IPS DF 19.7 (cell line): ENCODE measurements around the gene FCRL3.
"Not testable (repeated sequence)": the region's sequence is repeated elsewhere in the genome, so short reads cannot be mapped to it uniquely, and the experiment has no call there.

Source experiments
- DNase-seq: peaks from one replicate; pipeline ENCODE4 v3.0.0-alpha.2; 2013; ENCODE audit warnings: low read depth, low spot score

Gene FCRL3, protein sequence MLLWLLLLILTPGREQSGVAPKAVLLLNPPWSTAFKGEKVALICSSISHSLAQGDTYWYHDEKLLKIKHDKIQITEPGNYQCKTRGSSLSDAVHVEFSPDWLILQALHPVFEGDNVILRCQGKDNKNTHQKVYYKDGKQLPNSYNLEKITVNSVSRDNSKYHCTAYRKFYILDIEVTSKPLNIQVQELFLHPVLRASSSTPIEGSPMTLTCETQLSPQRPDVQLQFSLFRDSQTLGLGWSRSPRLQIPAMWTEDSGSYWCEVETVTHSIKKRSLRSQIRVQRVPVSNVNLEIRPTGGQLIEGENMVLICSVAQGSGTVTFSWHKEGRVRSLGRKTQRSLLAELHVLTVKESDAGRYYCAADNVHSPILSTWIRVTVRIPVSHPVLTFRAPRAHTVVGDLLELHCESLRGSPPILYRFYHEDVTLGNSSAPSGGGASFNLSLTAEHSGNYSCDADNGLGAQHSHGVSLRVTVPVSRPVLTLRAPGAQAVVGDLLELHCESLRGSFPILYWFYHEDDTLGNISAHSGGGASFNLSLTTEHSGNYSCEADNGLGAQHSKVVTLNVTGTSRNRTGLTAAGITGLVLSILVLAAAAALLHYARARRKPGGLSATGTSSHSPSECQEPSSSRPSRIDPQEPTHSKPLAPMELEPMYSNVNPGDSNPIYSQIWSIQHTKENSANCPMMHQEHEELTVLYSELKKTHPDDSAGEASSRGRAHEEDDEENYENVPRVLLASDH

DNA sequence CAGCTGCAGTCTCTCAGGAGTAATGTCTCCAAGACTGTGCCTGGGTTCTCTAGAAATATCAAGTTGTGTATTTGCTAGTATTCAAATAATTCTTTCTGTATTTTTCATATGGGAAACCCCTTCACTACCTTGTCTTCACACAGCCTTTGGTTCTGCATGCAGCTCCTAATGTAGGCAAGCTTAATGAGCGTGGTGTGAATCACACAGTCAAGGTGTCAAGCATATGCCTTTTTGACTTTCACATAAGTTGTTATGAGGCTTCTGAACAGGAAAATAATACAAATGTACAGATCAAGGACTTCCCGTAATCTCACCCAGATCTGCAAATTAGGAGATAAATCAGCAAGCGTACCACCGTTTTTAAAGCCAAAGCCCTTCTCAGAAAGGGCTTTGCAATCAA, at the start of gene FCRL3:
Gene FCRL3, minus strand, starts transcription at position 38 of the 400 bp plus-strand sequence. CDS start 280 bp downstream, outside the sequence.
- DNase-seq = no peak

DNA sequence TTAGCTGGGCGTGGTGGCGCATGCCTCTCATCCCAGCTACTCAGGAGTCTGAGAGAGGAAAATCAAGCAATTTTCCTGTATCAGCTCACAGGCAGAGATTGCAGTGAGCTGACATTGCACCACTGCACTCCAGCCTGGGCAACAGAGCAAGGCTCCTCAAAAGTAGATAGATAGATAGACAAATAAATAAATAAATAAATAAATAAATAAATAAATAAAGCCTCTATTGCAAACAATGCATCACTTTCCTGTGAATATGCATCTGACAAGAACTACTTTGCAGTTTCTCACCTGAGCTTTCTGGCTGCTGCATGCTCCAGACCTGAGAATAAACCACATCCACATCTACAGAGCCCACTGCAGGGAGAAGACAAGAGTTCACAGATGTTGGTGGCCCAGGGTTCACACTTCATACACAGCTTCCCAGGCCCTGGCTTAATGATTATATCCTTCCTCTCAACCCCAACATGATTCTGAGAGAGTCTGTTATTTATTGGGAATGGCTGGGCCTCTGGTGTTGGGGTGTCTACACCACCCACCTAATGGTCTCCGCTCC, 47.8 kb upstream of the FCRL3 start:
- DNase-seq = no peak

DNA sequence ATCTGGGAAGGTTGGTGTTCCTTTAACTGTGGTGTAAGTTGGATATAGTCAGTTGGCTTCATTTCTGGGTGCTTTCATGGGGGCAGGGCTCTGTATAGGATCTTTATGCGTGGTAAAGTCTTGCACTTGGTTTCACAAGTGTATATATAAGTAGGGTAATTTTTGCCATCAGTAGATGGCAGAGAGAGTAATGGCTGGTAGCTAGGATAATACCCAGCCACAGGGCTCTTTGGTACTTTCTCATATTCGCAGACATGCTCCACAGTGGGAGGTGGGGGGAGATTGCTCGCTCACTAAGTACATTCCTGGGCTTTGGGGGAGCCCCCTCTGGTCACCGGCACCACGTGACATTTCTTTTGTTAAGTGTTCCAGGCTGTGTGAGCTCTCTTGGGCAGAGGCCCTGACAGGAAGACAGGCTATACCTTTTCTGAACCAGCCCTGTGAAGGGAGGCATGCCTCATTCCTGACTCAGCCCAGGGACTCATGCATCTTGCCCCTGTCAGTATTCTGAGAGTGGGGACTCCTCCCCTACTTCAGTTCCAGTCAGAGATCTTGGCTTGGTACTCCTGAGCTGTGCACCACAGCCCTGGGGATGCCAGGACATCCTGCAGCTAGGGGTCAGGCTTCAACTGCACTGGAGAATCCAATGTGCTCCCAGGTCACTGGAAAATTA, 38.8 kb upstream of the FCRL3 start:
- DNase-seq = no peak

DNA sequence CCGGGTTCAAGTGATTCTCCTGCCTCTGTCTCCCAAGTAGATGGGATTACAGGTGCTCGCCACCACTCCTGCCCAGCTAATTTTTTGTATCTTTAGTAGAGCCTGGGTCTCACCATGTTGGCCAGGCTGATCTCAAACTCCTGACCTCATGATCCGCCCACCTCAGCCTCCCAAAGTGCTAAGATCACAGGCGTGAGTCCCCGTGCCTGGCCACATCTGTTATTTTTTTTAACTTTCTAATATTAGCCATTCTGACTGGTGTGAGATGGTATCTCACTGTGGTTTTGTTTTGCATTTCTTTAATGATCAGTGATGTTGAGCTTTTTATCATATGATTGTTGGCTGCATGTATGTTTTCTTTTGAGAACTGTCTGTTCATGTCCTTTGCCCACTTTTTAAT, 35.4 kb upstream of the FCRL3 start:
- not testable (repeated sequence) for DNase-seq

DNA sequence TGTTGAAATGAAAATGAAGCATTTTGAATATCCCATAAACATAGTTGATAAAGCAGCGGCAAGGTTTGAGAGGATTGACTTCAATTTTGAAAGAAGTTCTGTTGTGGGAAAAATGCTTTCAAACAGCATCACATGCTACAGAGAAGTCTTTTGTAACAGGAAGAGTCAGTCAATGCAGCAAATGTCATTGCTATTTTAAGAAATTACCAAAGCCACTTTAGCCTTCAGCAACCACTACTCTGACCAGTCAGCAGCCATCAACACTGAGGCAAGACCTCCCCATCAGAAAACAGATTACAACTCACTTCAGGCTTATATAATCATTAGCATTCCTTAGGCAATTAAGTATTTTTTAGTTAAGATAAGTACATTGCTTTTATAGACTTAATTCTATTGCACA, 33.8 kb upstream of the FCRL3 start:
- DNase-seq = no peak

DNA sequence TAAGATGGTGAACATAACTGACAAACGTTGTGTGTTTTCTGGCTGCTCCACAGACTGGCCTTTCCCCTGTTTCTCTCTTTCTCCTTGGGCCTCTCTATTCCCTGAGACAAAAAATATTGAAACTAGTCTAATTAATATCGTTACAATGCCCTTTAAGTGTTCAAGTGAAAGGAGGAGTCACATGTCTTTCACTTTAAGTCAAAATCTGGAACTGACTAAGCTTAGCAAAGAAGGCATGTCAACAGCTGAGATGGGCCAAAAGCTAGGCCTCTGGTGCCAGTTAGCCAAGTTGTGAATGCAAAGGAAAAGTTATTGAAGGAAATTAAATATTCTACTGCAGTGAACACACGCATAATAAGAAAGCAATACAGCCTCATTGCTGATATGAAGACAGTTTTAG, 32.2 kb upstream of the FCRL3 start:
- DNase-seq = no peak

DNA sequence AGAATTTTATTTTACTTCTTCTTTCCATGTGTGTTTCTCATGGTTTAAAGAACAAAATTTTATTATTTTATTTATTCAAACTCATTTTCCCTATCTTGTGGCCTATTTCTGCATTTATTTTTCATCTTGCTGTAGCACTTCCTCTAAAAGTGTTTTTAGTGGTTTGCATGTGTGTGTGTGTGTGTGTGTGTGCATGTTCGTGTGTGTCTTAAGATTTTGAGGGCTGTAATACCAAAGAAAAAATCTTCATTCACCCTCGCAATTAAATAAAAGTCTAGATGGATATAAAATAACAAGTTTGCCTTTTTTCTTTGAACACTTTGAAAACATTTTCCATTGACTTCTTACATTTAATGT, 24.6 kb upstream of the FCRL3 start:
- no peak for DNase-seq

DNA sequence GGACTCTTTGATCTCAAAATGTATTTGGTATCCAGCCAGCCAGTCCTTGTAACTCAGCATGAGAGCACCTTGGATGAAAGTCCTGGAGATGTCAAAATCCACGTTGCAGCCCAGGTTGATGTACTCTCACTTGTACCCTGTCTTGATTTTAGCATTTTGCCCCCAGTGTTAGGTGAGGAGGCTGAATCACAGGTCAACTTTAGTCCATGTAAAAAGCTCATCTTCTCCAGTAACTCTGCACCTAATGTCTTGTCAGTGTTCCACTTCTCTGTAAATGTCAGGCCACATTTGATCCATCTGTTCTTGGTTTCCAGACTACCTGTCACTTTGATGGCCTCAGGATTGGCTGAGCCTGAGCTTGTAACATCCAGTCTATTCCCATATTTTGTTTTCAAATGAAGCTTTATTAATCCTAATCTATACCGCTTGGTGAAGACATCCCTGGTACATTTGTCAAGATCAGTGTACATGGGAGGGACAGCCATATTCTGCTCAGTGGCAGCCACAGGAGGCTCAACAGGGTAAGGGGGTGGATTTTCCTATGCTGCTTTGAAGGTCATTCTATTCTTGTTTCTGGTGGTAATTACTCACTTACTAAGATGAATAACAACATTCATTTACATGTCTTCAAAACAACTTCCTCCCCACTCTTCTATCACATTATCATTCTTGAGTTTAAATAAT, 24.1 kb upstream of the FCRL3 start:
- no peak for DNase-seq

DNA sequence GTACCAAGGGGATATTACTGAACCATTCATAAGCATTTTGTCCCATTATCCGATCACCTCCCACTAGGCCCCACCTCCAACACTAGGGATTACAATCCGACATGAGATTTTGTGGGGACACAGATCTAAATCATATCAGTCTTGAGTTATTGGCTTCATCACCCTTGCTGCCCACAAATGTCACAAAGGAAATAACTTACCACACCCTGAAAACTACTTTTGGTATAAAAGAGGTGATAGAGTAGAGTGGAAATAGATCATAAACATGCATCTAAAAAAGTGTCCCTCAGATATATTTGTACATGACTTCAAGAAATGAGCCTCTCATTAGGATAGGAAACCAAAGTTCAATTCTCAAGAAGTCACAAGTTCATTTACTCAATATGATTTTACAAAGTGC, 22.6 kb upstream of the FCRL3 start:
- no peak for DNase-seq

DNA sequence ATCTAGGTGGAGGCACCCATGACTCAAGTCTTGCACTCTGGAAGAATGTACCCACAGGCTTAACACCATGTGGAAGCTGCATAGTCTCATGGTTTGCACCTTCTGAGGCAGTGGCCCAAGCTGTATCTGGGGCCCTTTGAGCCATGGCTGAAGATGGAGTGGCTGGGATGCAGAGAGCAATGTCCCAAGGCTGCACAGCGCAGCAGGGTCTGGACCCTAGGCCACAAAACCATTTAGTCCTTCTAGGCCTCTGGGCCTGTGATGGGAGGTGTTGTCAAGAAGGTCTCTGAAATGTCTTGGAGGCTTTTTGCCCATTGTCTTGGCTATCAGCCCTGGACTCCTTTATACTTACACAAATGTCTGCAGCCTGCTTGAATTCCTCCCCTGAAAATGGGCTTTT, 21.4 kb upstream of the FCRL3 start:
- no peak for DNase-seq

DNA sequence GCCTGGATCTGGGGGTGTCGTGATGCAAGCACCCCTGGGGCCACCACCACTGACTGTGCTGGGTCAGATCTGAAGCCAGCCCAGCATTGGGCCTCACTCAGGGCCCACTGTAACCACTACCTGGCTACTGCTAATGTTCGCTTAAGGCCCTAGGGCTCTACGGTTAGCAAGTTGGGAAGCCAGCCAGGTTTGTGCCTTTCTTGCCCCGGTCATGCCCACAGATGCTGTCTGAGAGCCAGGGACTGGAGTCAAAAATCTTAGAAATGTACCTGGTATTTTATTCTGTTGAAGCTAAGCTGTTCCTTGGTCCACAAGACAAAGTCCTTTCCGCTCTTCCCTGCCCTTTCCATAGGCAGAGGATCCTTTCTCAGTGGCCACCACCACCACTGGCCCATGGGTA, 15.2 kb upstream of the FCRL3 start:
- DNase-seq = no peak

DNA sequence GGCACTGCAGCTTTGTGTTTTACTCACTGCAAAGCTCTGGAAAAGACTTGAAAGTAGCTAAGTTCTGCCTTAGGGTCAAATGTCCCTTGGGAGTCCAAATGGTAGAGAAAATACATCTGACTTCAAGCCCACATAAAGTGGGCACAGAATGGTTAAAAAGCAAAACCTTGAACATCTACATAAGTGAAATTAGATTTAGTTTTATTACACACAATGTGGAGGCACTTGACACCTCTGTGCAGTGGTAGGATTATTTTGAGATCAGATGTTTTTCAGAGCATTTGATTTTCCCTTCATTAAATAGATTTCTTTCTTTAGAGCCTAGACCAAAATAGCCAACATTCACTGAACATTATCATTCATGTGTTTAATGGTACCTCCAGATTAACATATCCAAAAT, 11.2 kb upstream of the FCRL3 start:
- no peak for DNase-seq

DNA sequence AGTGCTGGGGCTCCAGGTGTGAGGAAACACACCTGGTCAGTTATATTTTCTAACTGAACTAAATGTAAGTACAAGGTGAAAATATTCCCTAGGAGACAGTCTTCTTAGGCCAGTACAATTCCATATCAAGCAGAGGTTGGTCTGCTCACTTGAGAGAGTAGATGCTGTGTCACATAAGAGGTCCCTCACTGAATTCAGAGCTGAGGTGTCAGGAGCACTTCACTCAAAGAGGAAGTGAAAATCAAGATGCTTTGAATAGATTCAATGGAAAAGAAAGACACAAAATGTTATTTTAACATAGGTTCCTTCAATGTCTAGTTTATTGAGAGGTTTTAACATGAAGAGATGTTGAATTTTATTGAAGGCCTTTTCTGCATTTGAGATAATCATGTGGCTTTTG, 4.3 kb upstream of the FCRL3 start:
- DNase-seq = no peak

DNA sequence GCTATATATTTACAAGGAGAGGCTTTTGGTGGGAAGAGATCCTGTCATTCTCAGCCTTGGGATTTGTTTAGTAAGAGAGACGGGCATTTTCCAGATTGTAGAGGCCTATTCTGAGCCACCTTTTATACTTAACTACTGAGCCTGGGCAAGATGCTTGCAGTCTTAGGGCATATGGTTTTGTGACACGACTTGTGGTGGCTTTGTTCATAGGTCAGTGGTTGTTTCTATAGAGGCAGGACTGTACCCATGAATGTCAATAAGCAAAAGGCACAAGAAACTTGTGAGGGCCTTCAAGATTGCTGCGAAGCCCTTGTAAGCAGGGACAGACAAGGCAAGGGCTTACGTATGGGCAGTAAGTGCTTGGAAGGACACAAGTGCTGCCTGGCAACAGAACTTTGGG, 3.4 kb upstream of the FCRL3 start:
- DNase-seq = no peak

DNA sequence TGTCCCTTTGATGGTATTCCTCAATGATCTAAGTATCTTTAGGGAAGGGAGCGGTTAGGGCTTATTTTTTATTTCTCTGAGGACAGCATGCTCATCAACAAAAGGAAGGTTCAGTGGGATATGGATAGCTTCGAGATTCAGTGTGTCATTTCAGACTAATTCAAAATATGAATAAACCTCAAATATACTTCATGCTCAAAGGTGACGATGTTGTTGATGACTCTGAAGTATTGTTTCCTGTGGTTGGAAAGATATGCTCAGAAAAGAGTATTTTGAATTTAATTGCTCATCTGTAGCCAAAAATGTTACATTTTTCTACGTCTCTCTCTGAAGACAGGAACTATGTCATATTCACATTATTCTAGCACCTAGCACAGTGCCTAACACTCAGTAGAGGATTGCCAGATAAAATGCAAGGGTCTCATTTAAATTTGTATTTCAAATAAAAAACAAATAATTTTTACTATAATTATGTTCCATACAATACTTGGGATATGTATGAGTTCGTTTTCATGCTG, 1.8 kb upstream of the FCRL3 start:
- no peak for DNase-seq

DNA sequence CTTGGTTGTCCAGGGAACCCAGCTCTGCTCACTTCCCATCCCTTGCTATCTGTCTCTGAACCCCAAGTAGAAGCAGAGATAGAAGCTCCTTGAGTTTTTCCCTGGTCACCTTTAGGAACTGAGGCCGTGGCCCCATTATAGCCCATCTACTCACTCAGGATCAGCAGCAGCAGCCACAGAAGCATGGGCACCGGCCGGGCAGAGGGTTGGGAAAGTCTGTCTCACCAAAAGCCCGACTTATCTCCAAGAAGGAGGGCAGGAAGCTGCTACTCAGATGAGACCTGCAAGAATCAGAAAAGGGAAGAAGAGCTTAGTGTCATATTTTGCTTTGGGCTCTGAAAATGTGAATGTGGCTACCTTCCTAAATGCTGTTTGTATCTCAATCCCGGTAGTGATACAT, 264 bp downstream of the FCRL3 start:
- no peak for DNase-seq

DNA sequence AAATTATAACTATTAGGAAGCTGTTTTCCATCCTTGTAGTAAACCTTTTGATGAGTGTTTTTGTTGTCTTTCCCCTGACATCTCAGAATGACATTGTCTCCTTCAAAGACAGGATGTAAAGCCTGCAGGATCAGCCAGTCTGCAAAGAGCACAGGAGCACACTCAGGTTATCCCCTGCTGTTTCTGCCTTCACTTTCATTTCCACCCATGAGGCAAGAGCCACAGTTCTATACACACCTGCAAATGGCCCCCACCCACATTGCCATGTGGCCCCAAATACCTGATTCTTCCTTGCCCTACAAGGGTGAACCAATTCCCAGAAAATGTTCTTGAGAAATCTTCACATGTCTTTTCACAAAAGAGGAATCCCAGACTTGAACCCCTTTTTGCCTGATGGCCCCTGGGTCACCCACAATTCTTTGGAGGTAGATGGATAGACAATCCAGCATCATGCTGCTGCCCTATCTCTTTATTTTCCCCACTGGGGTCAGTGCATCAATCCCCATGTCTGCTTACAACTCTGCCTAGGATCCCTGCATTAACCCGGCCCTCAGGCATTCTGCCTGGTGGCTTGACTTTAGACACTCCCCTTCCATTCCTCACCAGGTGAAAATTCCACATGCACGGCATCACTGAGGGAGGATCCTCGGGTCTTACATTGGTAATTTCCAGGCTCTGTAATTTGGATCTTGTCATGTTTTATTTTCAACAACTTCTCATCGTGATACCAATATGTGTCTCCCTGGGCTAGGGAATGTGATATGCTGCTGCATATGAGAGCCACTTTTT, 2.6 kb downstream of the FCRL3 start:
- no peak for DNase-seq

DNA sequence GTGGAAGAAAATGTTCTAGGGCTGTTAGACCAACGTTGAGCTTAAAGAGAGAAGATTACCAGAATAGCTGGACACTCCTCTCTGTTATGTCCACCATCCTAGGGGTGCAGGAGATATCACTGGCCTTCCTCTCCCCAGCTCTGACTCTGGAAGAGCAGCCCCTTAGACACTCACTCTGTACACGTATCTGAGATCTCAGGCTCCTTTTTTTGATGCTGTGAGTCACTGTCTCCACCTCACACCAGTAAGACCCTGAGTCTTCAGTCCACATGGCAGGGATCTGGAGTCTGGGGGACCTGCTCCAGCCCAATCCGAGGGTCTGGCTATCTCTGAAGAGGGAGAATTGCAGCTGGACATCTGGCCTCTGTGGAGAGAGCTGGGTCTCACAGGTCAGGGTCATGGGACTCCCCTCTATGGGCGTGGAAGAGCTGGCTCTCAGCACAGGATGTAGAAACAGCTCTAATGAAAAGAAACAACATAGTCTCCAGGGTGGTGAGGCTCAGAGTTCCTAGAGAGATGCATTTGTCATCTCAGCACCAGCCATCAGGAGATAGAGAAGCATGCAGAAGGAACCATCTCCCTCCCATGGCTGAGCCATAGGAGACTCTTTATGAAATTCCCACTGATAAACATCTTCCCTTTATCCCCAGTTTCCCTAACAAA, 3.5 kb downstream of the FCRL3 start:
- DNase-seq = no peak

DNA sequence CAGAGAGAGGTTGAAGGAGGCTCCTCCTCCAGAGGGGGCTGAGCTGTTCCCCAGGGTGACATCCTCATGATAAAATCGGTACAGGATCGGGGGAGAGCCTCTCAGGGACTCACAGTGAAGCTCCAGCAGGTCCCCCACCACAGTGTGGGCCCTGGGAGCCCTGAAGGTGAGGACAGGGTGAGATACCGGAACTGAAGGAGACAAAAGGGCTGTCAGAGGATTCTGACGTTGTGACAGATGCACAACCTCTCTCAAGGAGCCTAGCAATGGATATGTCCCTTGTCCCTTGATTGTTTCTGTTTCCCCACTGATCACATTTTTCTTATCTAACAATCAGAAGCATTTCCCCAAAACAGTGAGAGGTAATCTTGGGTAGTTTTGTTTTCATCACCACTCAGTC, 5.2 kb downstream of the FCRL3 start:
- DNase-seq = no peak

DNA sequence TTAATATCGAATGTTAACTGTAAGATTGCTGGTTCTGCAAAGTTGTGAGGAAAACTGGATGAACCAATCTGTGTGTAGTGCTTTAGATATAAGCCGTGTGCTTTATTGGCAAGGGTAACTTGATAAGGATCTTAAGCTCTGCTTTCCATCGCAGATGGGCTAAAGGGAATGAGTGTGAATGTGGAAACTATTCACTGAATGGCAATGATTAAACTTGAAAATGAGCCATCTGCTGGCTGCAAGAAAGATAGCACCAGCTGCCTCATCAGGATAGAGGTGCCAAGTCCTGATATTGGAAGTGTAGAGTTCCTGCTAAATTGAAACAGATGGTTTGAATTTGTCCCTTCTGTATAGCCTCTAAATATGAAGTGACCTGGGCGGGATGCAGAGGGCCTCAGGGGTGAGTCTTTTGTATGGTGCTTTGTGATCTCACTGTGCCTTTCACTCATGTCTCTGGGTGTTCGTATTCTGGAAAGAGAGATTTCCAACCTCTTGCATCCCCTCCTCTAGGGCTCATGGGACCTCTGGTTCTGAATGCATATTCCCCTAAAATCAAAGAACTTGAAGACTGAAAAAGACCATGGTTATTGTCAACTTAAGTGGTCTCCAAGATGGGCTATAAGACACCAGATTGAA, 9.2 kb downstream of the FCRL3 start:
- DNase-seq = peak; percentile 17
